PC-3 (cell line): ENCODE data around the gene TACC2. TPM values are rescaled to one million over a fixed set of nuclear protein-coding genes. Genes with fewer than 3 reads are reported as not detected.

Experiments
- ATAC-seq: fragments of 200-7000 bp; cut with Tn5 transposase; 2 replicates; pipeline ENCODE4 v1.9.1; 2020; ENCODE audit warnings: mild to moderate bottlenecking, moderate library complexity
- BruUV-seq: library from RNA; stranded (reverse); fragments of 400-500 nt; replicated peaks from 2 replicates; lab custom pipeline; 2021; lab: Mats Ljungman, UMichigan
- CTCF ChIA-PET: fragments of 300-600 bp; sonication (Branson Sonifier 250); formaldehyde crosslinking; loops from one replicate; lab custom pipeline; 2022; ENCODE audit warnings: antibody characterized with exemption; lab: Charles Lee
- POLR2A ChIA-PET: fragments of 300-600 bp; sonication (Branson Sonifier 250); formaldehyde crosslinking; loops from one replicate; lab custom pipeline; 2022; ENCODE audit warnings: antibody characterized with exemption; ENCODE audit not compliant: unreplicated experiment; lab: Charles Lee
- DNase-seq: peaks from one replicate; pipeline ENCODE4 v3.0.0-alpha.2; 2015
- H2AFZ ChIP-seq: fragments of 300-600 bp; sonication (generic); 2 replicates; pipeline ENCODE4 v1.6.0; 2016; ENCODE audit warnings: antibody characterized with exemption, low read length
- H3F3A ChIP-seq: fragments of 300-600 bp; sonication (generic); one replicate; pipeline ENCODE4 v1.6.0; 2017; ENCODE audit warnings: antibody characterized with exemption, low read length, control low read depth, mild to moderate bottlenecking; ENCODE audit not compliant: unreplicated experiment
- H3K27ac ChIP-seq: fragments of 300-600 bp; sonication (generic); 2 replicates; pipeline ENCODE4 v1.5.1; 2016; ENCODE audit warnings: mild to moderate bottlenecking, low read length
- H3K27me3 ChIP-seq: fragments of 300-600 bp; sonication (generic); 2 replicates; pipeline ENCODE4 v1.6.1; 2016; ENCODE audit warnings: low read length, mixed read lengths
- H3K36me3 ChIP-seq: fragments of 300-600 bp; sonication (generic); 2 replicates; pipeline ENCODE4 v1.6.1; 2016; ENCODE audit warnings: low read depth, mixed run types, low read length, mixed read lengths
- H3K4me1 ChIP-seq: fragments of 300-600 bp; sonication (generic); 2 replicates; pipeline ENCODE4 v1.5.1; 2016; ENCODE audit warnings: low read length; ENCODE audit not compliant: insufficient read depth
- H3K4me2 ChIP-seq: fragments of 300-600 bp; sonication (generic); 2 replicates; pipeline ENCODE4 v1.6.0; 2016; ENCODE audit warnings: low read length
- H3K4me3 ChIP-seq: fragments of 300-600 bp; sonication (generic); 2 replicates; pipeline ENCODE4 v1.5.1; 2016; ENCODE audit warnings: mild to moderate bottlenecking, low read length, mixed read lengths
- H3K79me2 ChIP-seq: fragments of 300-600 bp; sonication (generic); 2 replicates; pipeline ENCODE4 v1.6.1; 2017; ENCODE audit warnings: low read length, mixed read lengths
- H3K9ac ChIP-seq: fragments of 300-600 bp; sonication (generic); 2 replicates; pipeline ENCODE4 v1.6.0; 2016; ENCODE audit warnings: mild to moderate bottlenecking, low read length
- H3K9me2 ChIP-seq: fragments of 300-600 bp; sonication (generic); replicated peaks from 2 replicates; pipeline ENCODE4 v1.6.1; 2016; ENCODE audit warnings: mixed run types, low read length, mixed read lengths
- H3K9me3 ChIP-seq: fragments of 300-600 bp; sonication (generic); 2 replicates; pipeline ENCODE4 v1.6.1; 2016; ENCODE audit warnings: low read length, mixed read lengths
- H4K20me1 ChIP-seq: fragments of 300-600 bp; sonication (generic); 2 replicates; pipeline ENCODE4 v1.6.1; 2016; ENCODE audit warnings: low read length, mixed read lengths
- CTCF ChIP-seq: fragments of 300-600 bp; sonication (generic); conservative IDR thresholded peaks from 2 replicates; pipeline ENCODE4 v1.5.1; 2017; ENCODE audit warnings: antibody characterized with exemption, low read depth, mild to moderate bottlenecking, low read length
- EZH2 ChIP-seq: fragments of 300-600 bp; sonication (generic); IDR thresholded peaks from one replicate; pipeline ENCODE4 v1.6.1; 2017; ENCODE audit warnings: antibody characterized with exemption, mild to moderate bottlenecking, low read length; ENCODE audit not compliant: unreplicated experiment
- EZH2phosphoT487 ChIP-seq: fragments of 300-600 bp; sonication (generic); IDR thresholded peaks from 2 replicates; pipeline ENCODE4 v1.6.1; 2018; ENCODE audit warnings: mild to moderate bottlenecking, antibody characterized with exemption, low read length, borderline replicate concordance
- intact Hi-C: fragments of 100-400 bp; cut with micrococcal nuclease; formaldehyde crosslinking; loops from 2 replicates; pipeline ENCODE4 v1.9.0; 2023
- total RNA-seq: library from RNA; depleted of rRNA; stranded (reverse); fragments of >200 nt; gene quantifications from 2 replicates; pipeline ENCODE4 v1.2.3, GENCODE V29; 2014

The TACC2 gene
- total RNA-seq, 1 experiment from 2014 or later = 31.7 TPM

GRCh38 chr10:122077311-122077875, 88.4 kb downstream of the TACC2 start:
- TF ChIP-seq EZH2phosphoT487 = no peak
- TF ChIP-seq EZH2 = no peak
- TF ChIP-seq CTCF = no peak
- no peak overlapping the region for H3K4me2 ChIP-seq
- H3K27ac ChIP-seq = no peak overlapping the region
- H3K9ac ChIP-seq = no peak overlapping the region
- no peaks in the 10 kb centered on the region for H3K9me3 ChIP-seq
- H2AFZ ChIP-seq = no peak overlapping the region
- H4K20me1 ChIP-seq = no peaks in the 10 kb centered on the region
- DNase-seq (no peak), ATAC-seq (no peak)
- H3K4me3 ChIP-seq = no peak overlapping the region
- H3K36me3 ChIP-seq = no peaks in the 10 kb centered on the region
- no TSS peak for BruUV-seq
- H3K4me1 ChIP-seq = no peaks in the 10 kb centered on the region
- POLR2A ChIA-PET = interaction anchor here (0.5 kb wide), 1 partner anchor 24 kb away, joined by 5 read pairs; no protein-coding TSS in a partner anchor
- intact Hi-C loops = no loop called here
- H3F3A ChIP-seq = no peaks in the 10 kb centered on the region
- CTCF ChIA-PET = no interaction called here
- H3K27me3 ChIP-seq = no peaks in the 10 kb centered on the region
- H3K9me2 ChIP-seq = no peaks in the 10 kb centered on the region
- H3K79me2 ChIP-seq = no peaks in the 10 kb centered on the region

DNA sequence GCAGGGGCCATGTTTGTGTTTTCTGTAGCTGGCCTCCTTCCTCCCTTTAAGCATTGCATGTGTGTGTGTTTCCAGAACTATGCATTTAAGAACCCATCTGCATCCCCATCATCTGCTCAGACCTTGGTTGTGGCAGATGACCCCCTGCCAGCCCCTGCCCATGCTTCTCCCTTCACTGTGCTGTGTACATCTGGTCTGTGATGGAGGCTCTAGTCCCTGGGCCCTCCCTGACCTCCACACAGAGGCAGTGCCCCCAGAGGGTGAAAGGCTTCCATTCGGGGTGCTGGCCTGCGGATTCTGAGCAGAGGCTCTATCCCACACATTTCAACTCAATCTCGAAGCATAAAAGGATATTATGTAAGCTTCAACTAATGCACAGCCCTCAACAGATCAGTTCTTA, 89.4 kb downstream of the TACC2 start:
- Histone ChIP-seq H3K4me2 (no peak overlapping the region), H3K9ac (no peak overlapping the region), H3F3A (no peaks in the 10 kb centered on the region), H3K27ac (no peak overlapping the region), H3K79me2 (no peaks in the 10 kb centered on the region), H3K4me3 (no peak overlapping the region), H4K20me1 (no peaks in the 10 kb centered on the region), H3K9me3 (no peaks in the 10 kb centered on the region), H3K27me3 (no peaks in the 10 kb centered on the region), H3K36me3 (no peaks in the 10 kb centered on the region), H2AFZ (no peak overlapping the region), H3K9me2 (no peaks in the 10 kb centered on the region), H3K4me1 (no peaks in the 10 kb centered on the region)
- BruUV-seq = no TSS peak
- no peak for TF ChIP-seq EZH2phosphoT487
- no peak for TF ChIP-seq CTCF
- TF ChIP-seq EZH2 = no peak
- intact Hi-C loops = no loop called here
- no peak for DNase-seq
- no peak for ATAC-seq
- CTCF ChIA-PET = no interaction called here
- POLR2A ChIA-PET = no interaction called here

DNA sequence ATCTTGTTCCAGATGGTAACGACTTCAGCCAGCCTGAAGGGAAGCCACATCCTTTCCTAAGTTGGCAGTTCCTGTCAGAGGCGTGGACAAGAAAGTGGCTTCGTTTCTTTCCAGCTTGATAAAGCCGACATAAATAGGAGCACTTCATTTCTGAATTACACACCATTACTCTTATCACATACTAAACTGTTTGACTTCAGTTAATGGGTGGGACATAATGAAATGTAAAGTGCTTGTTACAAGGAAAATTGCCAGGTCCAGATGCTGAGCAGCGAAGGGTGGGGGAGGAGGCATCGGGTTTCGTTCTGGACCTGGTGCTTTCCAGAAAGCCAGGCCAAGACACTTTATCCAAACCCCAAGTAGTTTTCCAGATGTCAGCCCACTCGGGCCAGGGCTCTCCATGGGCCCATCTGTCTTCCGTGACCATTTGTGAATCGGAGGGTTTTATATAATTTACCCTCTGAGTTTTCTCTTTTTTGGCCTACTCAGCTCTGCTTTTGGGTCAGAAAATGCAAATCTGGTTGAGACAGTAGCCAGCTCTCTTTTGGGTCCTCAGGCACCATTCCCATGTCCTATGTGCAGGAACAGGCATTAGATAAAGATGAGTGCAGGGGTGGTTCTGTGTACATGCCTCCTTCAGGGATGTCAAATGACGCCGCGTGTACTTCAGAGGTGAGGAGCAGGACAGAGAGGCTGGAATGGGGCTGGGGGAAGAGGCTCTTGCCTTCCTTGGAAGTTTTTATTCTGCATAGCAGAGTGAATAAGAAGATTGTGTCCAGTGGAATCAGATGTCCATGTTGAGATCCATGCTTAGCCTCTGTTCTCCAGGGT, 90.2 kb downstream of the TACC2 start:
- H3F3A ChIP-seq = no peaks in the 10 kb centered on the region
- no peaks in the 10 kb centered on the region for H3K79me2 ChIP-seq
- no peaks in the 10 kb centered on the region for H3K9me2 ChIP-seq
- H3K9me3 ChIP-seq = no peaks in the 10 kb centered on the region
- no peaks in the 10 kb centered on the region for H3K36me3 ChIP-seq
- no peak for TF ChIP-seq EZH2
- no peak overlapping the region for H3K27ac ChIP-seq
- intact Hi-C loops = no loop called here
- no peaks in the 10 kb centered on the region for H3K4me1 ChIP-seq
- no peak overlapping the region for H3K9ac ChIP-seq
- no peak for DNase-seq
- BruUV-seq = no TSS peak
- no peaks in the 10 kb centered on the region for H3K27me3 ChIP-seq
- POLR2A ChIA-PET = no interaction called here
- CTCF ChIA-PET = no interaction called here
- no peak overlapping the region for H2AFZ ChIP-seq
- H3K4me3 ChIP-seq = no peak overlapping the region
- no peak for ATAC-seq
- no peak overlapping the region for H3K4me2 ChIP-seq
- no peaks in the 10 kb centered on the region for H4K20me1 ChIP-seq
